Caki2 (cell line): ENCODE measurements around the gene SEL1L. TPM values are rescaled to one million over a fixed set of nuclear protein-coding genes. Genes with fewer than 3 reads are reported as not detected.
"Not testable (repeated sequence)": the region's sequence is repeated elsewhere in the genome, so short reads cannot be mapped to it uniquely, and the experiment has no call there.

ENCODE experiments used
- DNase-seq: peaks from one replicate; pipeline ENCODE4 v3.0.0-alpha.2; 2015; ENCODE audit warnings: low read depth
- in situ Hi-C: cut with HindIII; loops from 2 replicates; pipeline ENCODE4 v1.10.0; 2016; ENCODE audit warnings: low sequenced_read_pairs, low pct_unique_long_range_greater_than_20kb, mixed read lengths
- total RNA-seq: library from RNA; depleted of rRNA; stranded (reverse); fragments of >200 nt; shearing (Covaris generic); gene quantifications from 2 replicates; pipeline ENCODE4 v1.2.3, GENCODE V29; 2014; ENCODE audit warnings: low replicate concordance

Gene SEL1L
- total RNA-seq, 1 experiment from 2014 or later: 26.1 TPM

GRCh38 chr14:81504864-81505263 is 28.8 kb downstream of the SEL1L start:
- in situ Hi-C loops: no loop called here
- no peak for DNase-seq

DNA sequence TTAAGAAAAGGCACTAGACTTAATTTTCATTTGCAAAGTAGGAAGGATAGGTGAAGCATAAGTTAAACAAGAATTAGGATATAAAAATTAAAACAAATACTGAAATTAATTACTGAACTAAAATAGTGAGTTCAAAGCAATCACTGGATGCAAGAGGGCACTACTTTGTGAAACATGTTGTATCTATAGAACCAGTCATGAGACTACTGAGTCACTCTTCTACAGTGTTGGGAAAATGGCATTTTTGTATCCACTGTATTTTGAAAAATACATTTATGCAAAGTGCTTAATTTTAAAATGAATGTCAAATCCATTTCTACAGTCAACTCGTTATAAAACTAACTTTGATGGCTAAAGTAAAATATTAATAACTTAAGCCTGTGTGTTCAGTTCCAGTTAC is 47.9 kb downstream of the SEL1L start:
- in situ Hi-C loops: no loop called here
- DNase-seq: no peak

GRCh38 chr14:81485372-81485771 is 48.3 kb downstream of the SEL1L start:
- no peak for DNase-seq
- in situ Hi-C loops: no loop called here

- DNase-seq: no peak
- in situ Hi-C loops: no loop called here
Observed at GRCh38 chr14:81484120-81484519, 49.5 kb downstream of the SEL1L start.

DNA sequence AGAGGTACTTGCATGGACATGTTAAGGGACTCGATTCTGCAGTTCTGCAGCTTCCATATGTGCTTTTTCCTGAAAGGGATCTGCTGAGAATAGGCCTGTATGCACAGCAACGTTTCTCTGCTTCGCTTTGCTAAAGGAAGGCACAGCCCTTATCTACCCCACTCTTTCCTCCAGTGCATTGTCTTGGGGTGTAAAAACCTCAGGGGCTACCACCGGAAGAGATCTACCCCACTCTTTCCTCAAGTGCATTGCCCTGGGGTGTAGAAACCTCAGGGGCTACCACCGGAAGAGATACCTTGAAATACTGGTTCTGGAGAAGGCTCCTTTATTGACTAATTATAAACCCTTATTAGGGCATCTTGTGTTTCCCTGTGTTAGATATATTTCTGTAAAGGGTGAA is 52.9 kb downstream of the SEL1L start:
- DNase-seq: no peak
- in situ Hi-C loops: no loop called here

DNA sequence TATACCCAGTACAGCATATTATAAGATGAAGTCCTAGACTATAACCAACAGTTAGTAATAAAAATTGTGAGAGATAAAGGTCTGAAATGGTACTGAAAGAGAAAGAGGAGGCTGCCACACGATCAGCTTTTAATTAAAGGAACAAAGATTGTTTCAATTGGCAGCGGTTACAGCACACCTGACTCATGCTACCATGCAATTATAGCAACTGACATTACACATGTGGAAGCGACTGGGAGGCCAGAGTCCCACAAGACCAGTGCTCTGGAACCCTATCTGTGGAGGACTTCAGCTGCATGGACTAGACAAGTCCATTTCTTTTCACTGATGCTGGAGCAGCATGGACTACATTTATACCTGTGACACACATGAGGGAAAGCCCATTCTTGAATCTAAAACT is 55.2 kb downstream of the SEL1L start:
- in situ Hi-C loops: no loop called here
- no peak for DNase-seq

DNA sequence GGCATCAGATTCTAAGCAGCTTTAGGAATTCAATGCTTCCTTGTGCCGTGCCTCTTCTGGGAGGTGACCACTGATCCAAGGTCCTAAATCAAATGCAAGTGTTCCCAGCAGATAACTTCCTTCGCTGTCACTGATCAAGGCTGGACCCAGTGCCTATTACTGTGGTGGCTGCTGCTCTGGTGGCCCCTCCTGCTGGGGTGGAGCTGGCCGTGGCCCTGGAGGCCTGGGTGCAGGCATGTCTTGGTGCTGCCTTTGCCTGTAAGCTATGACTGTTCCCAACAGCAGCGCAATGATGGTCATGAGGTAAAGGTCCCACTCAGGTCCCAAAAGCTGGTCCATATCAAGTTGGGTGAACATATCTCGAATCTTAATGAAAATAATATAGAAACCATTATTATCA is 56.8 kb downstream of the SEL1L start:
- in situ Hi-C loops: no loop called here
- DNase-seq: no peak

- no peak for DNase-seq
- in situ Hi-C loops: no loop called here
Observed at GRCh38 chr14:81474685-81475324, 58.8 kb downstream of the SEL1L start.

GRCh38 chr14:81474148-81474492 is 59.5 kb downstream of the SEL1L start:
- in situ Hi-C loops: no loop called here
- no peak for DNase-seq

DNA sequence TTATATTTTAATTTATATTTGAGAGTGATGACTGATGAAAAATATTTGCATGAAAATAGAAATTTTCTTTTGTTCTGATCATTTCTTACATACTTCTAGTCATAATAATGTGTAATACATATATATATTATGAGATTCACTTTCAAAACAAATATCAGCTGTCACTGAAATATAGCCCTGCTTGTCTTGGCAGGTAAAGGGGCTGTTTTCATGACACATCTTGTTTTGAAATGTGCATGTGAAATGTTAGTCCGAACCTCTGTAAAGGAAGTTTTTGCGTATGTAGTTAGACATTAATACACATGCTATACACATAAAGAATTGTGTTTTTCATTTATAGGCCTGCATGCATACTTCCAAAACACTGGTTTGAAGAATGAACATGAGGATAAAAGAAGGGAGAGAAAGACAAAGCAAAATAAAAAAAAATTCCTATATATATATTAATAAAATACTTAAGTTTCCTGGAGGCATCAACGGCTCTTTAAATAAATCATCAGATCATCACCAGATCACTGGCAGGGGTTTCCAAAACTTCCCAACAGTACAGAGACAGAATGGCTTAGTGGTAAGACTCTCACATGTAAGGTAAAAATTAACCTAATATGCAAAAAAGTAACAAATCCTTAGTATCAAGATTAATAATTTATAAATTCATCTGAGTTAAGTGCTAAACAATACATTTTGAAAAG is 60.1 kb downstream of the SEL1L start:
- in situ Hi-C loops: no loop called here
- no peak for DNase-seq

DNA sequence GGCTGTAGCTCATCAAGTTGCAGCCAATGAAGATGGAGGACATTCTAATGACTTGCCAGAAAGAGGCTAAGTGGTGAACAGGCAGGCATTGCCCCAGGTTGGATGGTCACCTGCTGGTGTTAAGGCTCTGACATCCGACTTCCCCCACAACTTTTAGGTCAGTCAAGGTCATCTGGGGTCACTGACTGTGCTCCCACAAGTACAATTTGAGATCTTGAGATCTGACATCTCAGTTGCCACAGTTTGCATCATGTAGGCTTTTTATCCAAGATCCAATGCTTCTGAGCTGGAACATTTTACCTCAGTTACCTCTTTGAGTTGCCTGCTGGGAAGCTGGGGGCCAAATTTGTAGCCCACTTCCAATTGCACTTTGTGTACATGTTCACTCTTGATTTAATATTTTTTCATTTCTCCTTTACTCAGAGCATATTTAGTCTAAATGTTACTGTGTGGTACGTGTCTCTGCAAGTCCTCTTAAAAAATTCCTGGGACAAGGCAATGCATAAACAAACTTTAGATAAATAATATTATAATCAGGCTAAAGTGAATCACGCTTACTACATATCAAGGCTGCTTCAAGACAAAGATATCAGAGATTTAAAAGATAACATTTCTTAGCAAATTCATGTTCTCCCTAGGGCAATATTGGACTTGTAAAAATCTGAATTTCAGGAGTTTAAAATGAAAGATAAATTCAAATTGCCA is 61.4 kb downstream of the SEL1L start:
- in situ Hi-C loops: no loop called here
- no peak for DNase-seq

DNA sequence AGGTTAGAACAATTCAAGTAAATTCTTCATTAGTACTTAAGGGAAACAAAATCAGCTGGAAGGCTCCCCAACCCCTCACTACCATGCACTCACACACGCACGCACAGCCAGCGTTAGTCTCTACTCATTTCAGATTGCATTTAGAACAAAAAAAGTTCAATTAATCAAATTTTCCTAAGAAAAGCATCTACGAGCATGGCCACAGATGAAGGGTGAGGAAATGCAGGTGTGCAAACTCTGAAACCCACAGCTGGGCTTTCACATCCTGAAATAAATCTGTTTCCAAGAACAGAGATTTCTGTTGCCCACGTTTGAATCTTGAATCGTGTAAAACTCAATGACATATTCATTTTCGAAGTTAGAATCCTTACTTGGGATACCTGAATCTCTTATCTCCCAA is 62.6 kb downstream of the SEL1L start:
- in situ Hi-C loops: no loop called here
- DNase-seq: no peak

- in situ Hi-C loops, DNase-seq: not testable (repeated sequence)
Observed at GRCh38 chr14:81470557-81470826, 63.2 kb downstream of the SEL1L start.

GRCh38 chr14:81466854-81467253 is 66.8 kb downstream of the SEL1L start:
- no peak for DNase-seq
- in situ Hi-C loops: no loop called here

- in situ Hi-C loops: no loop called here
Observed at GRCh38 chr14:81465507-81466228, 68.0 kb downstream of the SEL1L start.

GRCh38 chr14:81465003-81465392 is 68.7 kb downstream of the SEL1L start:
- DNase-seq, in situ Hi-C loops: not testable (repeated sequence)

More at GRCh38 chr14:81465507-81466228, 68.0 kb downstream of the SEL1L start:
- DNase-seq: no peak

GRCh38 chr14:81464253-81465002 is 69.2 kb downstream of the SEL1L start:
- DNase-seq: peak; percentile 45
- in situ Hi-C loops: no loop called here

DNA sequence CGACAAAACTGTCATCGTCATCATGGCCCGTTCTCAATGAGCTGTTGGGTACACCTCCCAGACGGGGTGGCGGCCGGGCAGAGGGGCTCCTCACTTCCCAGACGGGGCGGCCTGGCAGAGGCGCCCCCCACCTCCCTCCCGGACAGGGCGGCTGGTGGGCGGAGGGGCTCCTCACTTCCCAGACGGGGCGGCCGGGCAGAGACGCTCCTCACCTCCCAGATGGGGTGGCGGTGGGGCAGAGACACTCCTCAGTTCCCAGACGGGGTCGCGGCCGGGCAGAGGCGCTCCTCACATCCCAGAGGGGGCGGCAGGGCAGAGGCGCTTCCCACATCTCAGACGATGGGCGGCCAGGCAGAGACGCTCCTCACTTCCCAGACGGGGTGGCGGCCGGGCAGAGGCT is 71.3 kb downstream of the SEL1L start:
- DNase-seq, in situ Hi-C loops: not testable (repeated sequence)

DNA sequence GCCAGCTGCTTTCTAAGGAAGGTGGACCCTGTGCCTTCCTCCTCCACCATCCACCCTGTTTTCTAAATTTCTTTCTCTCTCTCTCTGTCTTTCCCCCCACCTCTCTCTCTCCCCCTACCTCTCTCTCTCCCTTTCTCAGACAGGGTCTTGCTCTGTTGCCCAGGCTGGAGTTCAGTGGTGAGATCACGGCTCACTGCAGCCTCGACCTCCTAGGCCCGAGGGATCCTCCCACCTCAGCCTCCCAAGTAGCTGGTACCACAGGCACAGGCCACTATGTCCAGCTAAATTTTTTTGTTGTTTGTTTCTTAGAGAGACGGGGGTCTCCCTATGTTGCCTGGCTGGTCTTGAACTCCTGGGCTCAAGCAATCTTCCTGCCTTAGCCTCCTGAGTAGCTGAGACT is 73.7 kb downstream of the SEL1L start:
- DNase-seq: no peak
- in situ Hi-C loops: no loop called here
